NCI-H2227 treated with DMSO at 0.1 percent for 48 hours (cell line): Measurements from ENCODE around the gene TRIM47.
"Not testable (repeated sequence)": the region's sequence is repeated elsewhere in the genome, so short reads cannot be mapped to it uniquely, and the experiment has no call there.

Source experiments
- DNase-seq: peaks from one replicate; lab custom pipeline; 2025; lab: John Stamatoyannopoulos, UW

TRIM47 gene

GRCh38 chr17:75870228-75870627 is 8.2 kb downstream of the TRIM47 start:
- DNase-seq, result not testable (repeated sequence)

- no peak for DNase-seq
These were observed 8.9 kb downstream of the TRIM47 start for GRCh38 chr17:75869282-75870141.

- not testable (repeated sequence) for DNase-seq
These were observed 9.6 kb downstream of the TRIM47 start for GRCh38 chr17:75868730-75869281.

GRCh38 chr17:75865404-75866188 is 12.8 kb downstream of the TRIM47 start:
- DNase-seq, result not testable (repeated sequence)

GRCh38 chr17:75864887-75865286 is 13.5 kb downstream of the TRIM47 start:
- DNase-seq, result not testable (repeated sequence)

GRCh38 chr17:75864448-75864871 is 13.9 kb downstream of the TRIM47 start:
- DNase-seq, result no peak

- DNase-seq, result no peak
These were observed 16.5 kb downstream of the TRIM47 start for GRCh38 chr17:75861927-75862317.

GRCh38 chr17:75859358-75859757 is 19.0 kb downstream of the TRIM47 start:
- not testable (repeated sequence) for DNase-seq

GRCh38 chr17:75856062-75856756 is 22.2 kb downstream of the TRIM47 start:
- peak; percentile 61 for DNase-seq

- DNase-seq, result peak; percentile 99
These were observed 22.9 kb downstream of the TRIM47 start, which contains the start of gene WBP2 for GRCh38 chr17:75855310-75856061. Gene WBP2, minus strand, starts transcription at chr17:75855335. Its CDS starts 38 bp downstream, at chr17:75855297.

GRCh38 chr17:75854881-75855309 is 23.5 kb downstream of the TRIM47 start:
- DNase-seq, result no peak

GRCh38 chr17:75854101-75854748 is 24.2 kb downstream of the TRIM47 start:
- DNase-seq, result no peak

GRCh38 chr17:75853433-75853832 is 24.9 kb downstream of the TRIM47 start:
- DNase-seq, result no peak

GRCh38 chr17:75851693-75851991 is 26.7 kb downstream of the TRIM47 start:
- DNase-seq, result not testable (repeated sequence)

- DNase-seq, result no peak
These were observed 27.3 kb downstream of the TRIM47 start for GRCh38 chr17:75850928-75851692.

- no peak for DNase-seq
These were observed 28.7 kb downstream of the TRIM47 start for GRCh38 chr17:75849724-75850123.

GRCh38 chr17:75849279-75849646 is 29.1 kb downstream of the TRIM47 start:
- no peak for DNase-seq

GRCh38 chr17:75848523-75849278 is 29.7 kb downstream of the TRIM47 start:
- peak; percentile 57 for DNase-seq
